K562 (cell line): ENCODE data around the gene TMTC2. TPM values are rescaled to one million over a fixed set of nuclear protein-coding genes. Genes with fewer than 3 reads are reported as not detected.

ENCODE experiments used
- CBFA2T2 ChIP-seq: fragments of 450-650 bp; conservative IDR thresholded peaks from 2 replicates; pipeline ENCODE4 v1.6.1; 2017; ENCODE audit warnings: mild to moderate bottlenecking
- CREB5 ChIP-seq: fragments of 250-450 bp; sonication (Bioruptor Pico); IDR thresholded peaks from 2 replicates; pipeline ENCODE4 v1.5.0; 2020; ENCODE audit warnings: mild to moderate bottlenecking
- EGR1 ChIP-seq: fragments of 450-650 bp; conservative IDR thresholded peaks from 2 replicates; pipeline ENCODE4 v1.6.1; 2017; ENCODE audit warnings: mild to moderate bottlenecking
- GABPA ChIP-seq: fragments of 200-800 bp; sonication (Bioruptor generic); conservative IDR thresholded peaks from 2 replicates; pipeline ENCODE4 v1.6.1; 2016; ENCODE audit warnings: low read depth, missing genetic modification characterization, missing compliant biosample characterization
- KLF16 ChIP-seq: IDR thresholded peaks from 2 replicates; pipeline ENCODE4 v1.6.1; 2016; ENCODE audit warnings: antibody characterized with exemption
- MCM2 ChIP-seq: fragments of 450-650 bp; IDR thresholded peaks from 2 replicates; pipeline ENCODE4 v1.6.1; 2017; ENCODE audit warnings: low read depth, mild to moderate bottlenecking
- NR2F6 ChIP-seq: fragments of 450-650 bp; formaldehyde crosslinking; IDR thresholded peaks from 2 replicates; pipeline ENCODE4 v1.4.0; 2020; ENCODE audit warnings: mild to moderate bottlenecking
- PRDM10 ChIP-seq: fragments of 450-650 bp; IDR thresholded peaks from 2 replicates; pipeline ENCODE4 v1.6.1; 2018; ENCODE audit not compliant: partially characterized antibody
- RBM14 ChIP-seq: fragments of 200-400 bp; formaldehyde crosslinking; IDR thresholded peaks from 2 replicates; pipeline ENCODE4 v1.6.1; 2018; ENCODE audit warnings: low read depth, mild to moderate bottlenecking, low read length, moderate library complexity, borderline replicate concordance; ENCODE audit not compliant: insufficient read depth
- SAP30 ChIP-seq: fragments of 200-600 bp; sonication (generic); IDR thresholded peaks from 2 replicates; pipeline ENCODE4 v1.6.1; 2012; ENCODE audit warnings: borderline replicate concordance, low read depth, mild to moderate bottlenecking, moderate library complexity, low read length, control low read depth, inconsistent platforms; ENCODE audit not compliant: insufficient read depth, poor library complexity, severe bottlenecking
- SMARCA4 ChIP-seq: fragments of 450-650 bp; IDR thresholded peaks from 2 replicates; pipeline ENCODE4 v1.6.1; 2016
- SMARCB1 ChIP-seq: IDR thresholded peaks from 2 replicates; pipeline ENCODE4 v1.6.1; 2011; ENCODE audit warnings: improper control_type of control experiment, low read depth; ENCODE audit not compliant: insufficient read length
- SMARCC2 ChIP-seq: fragments of 450-650 bp; IDR thresholded peaks from 2 replicates; pipeline ENCODE4 v1.6.1; 2017; ENCODE audit warnings: antibody characterized with exemption, moderate library complexity, mild to moderate bottlenecking, low read depth
- SNIP1 ChIP-seq: fragments of 450-650 bp; IDR thresholded peaks from 2 replicates; pipeline ENCODE4 v1.7.1; 2017; ENCODE audit warnings: low read depth, mild to moderate bottlenecking
- ZNF23 ChIP-seq: fragments of 250-450 bp; sonication (Bioruptor Pico); IDR thresholded peaks from 2 replicates; pipeline ENCODE4 v1.4.0; 2020; ENCODE audit warnings: mild to moderate bottlenecking
- ZNF24 ChIP-seq: fragments of 450-650 bp; IDR thresholded peaks from 2 replicates; pipeline ENCODE4 v1.6.1; 2016
- ZZZ3 ChIP-seq: fragments of 450-650 bp; IDR thresholded peaks from 2 replicates; pipeline ENCODE4 v1.6.1; 2016; ENCODE audit warnings: antibody characterized with exemption, mild to moderate bottlenecking, moderate library complexity
- polyA plus RNA-seq, 8 experiments: library from polyadenylated mRNA; depleted of rRNA in 4 of 8; stranded (reverse) in 5 of 8; unstranded in 3 of 8; fragments of >200 nt; fragmentation: Nextera tagmentation in 2 of 8; fragmentation: Illumina TruSeq in 1 of 8; extraction: Ambion mirVana in 2 of 8; extraction: Trizol in 1 of 8; gene quantifications; 2 replicates each; pipeline versions ENCODE4 v1.2.1 to v1.2.3, GENCODE V29; 2011 to 2014; ENCODE audit warnings: inconsistent platforms in 1 of 8, missing spikeins in 1 of 8
- total RNA-seq, 7 experiments: library from RNA; depleted of rRNA in 6 of 7; stranded (reverse); fragments of >200 nt in 6 of 7; fragmentation: Illumina TruSeq in 2 of 7; extraction: Trizol in 2 of 7; gene quantifications; 2 replicates each; pipeline versions ENCODE4 v1.2.1 to v1.2.3, GENCODE V29; 2011 to 2021; ENCODE audit warnings: low replicate concordance in 1 of 7
- TF ChIP-seq, protein P1 (sequence below): fragments of 450-650 bp; IDR thresholded peaks from 2 replicates; pipeline ENCODE4 v1.6.1; 2016; ENCODE audit warnings: antibody characterized with exemption
- TF ChIP-seq, protein P2 (sequence below): fragments of 450-650 bp; formaldehyde crosslinking; IDR thresholded peaks from 2 replicates; pipeline ENCODE4 v1.4.0; 2020; ENCODE audit warnings: mild to moderate bottlenecking, moderate library complexity

TMTC2 gene
- total and polyA plus RNA-seq, 9 of the 15 experiments (the other 6 are each of a cell fraction or from before 2014, with no cell fraction given), result 0.29 to 1.1 (median 0.55) TPM

- no peak for TF ChIP-seq PRDM10
- peak; percentile 99 for TF ChIP-seq SMARCA4
- no peak for TF ChIP-seq MCM2
- TF ChIP-seq SAP30, result no peak
- TF ChIP-seq KLF16, result peak; percentile 91
- TF ChIP-seq CBFA2T2, result peak; percentile 95
- no peak for TF ChIP-seq SNIP1
- TF ChIP-seq CREB5 (CRISPR knock-in tag), result no peak
- TF ChIP-seq RBM14, result no peak
- no peak for TF ChIP-seq EGR1
- TF ChIP-seq, protein P1, sequence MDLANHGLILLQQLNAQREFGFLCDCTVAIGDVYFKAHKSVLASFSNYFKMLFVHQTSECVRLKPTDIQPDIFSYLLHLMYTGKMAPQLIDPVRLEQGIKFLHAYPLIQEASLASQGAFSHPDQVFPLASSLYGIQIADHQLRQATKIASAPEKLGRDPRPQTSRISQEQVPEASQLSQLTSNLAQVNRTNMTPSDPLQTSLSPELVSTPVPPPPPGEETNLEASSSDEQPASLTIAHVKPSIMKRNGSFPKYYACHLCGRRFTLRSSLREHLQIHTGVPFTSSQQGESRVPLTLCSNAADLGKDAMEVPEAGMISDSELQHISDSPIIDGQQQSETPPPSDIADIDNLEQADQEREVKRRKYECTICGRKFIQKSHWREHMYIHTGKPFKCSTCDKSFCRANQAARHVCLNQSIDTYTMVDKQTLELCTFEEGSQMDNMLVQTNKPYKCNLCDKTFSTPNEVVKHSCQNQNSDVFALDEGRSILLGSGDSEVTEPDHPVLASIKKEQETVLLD, result peak; percentile 76; the same call in 1 of the 2 replicates
- no peak for TF ChIP-seq GABPA (tag)
- TF ChIP-seq ZNF24, result peak; percentile 77
- TF ChIP-seq, protein P2, sequence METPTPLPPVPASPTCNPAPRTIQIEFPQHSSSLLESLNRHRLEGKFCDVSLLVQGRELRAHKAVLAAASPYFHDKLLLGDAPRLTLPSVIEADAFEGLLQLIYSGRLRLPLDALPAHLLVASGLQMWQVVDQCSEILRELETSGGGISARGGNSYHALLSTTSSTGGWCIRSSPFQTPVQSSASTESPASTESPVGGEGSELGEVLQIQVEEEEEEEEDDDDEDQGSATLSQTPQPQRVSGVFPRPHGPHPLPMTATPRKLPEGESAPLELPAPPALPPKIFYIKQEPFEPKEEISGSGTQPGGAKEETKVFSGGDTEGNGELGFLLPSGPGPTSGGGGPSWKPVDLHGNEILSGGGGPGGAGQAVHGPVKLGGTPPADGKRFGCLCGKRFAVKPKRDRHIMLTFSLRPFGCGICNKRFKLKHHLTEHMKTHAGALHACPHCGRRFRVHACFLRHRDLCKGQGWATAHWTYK (CRISPR knock-in tag), result 0 out of 2 replicates have a peak, but pooled peaks have one; percentile 49
- no peak for TF ChIP-seq ZNF23
- TF ChIP-seq SMARCC2, result peak; percentile 87
- TF ChIP-seq SMARCB1, result no peak
- TF ChIP-seq ZZZ3, result no peak
- no peak for TF ChIP-seq NR2F6
Observed at GRCh38 chr12:83172866-83173649, 486.4 kb downstream of the TMTC2 start (continued).
